Neural cell (in vitro differentiated cells): ENCODE measurements around the gene LHPP. TPM values are rescaled to one million over a fixed set of nuclear protein-coding genes. Genes with fewer than 3 reads are reported as not detected.
"Not testable (repeated sequence)": the region's sequence is repeated elsewhere in the genome, so short reads cannot be mapped to it uniquely, and the experiment has no call there.

Experiments
- H2AFZ ChIP-seq: fragments of 200-600, 300-800 bp; sonication (generic), shearing (Covaris generic); 2 replicates; pipeline ENCODE4 v1.6.0; 2014; ENCODE audit warnings: low read depth, mild to moderate bottlenecking, antibody characterized with exemption, low read length, moderate library complexity
- H3F3A ChIP-seq: fragments of 200-600 bp; shearing (Covaris generic); 2 replicates; pipeline ENCODE4 v1.6.1; 2016; ENCODE audit warnings: mild to moderate bottlenecking, moderate library complexity, mixed read lengths, antibody characterized with exemption, low read length; ENCODE audit not compliant: insufficient read depth, poor library complexity, severe bottlenecking
- H3K27ac ChIP-seq: fragments of 200-600, 300-800 bp; sonication (generic), shearing (Covaris generic); 2 replicates; pipeline ENCODE4 v1.5.1; 2014; ENCODE audit warnings: mild to moderate bottlenecking, low read length, moderate library complexity
- H3K27me3 ChIP-seq: fragments of 300-800, 200-600 bp; sonication (generic), shearing (Covaris generic); 2 replicates; pipeline ENCODE4 v1.6.0; 2014; ENCODE audit warnings: mild to moderate bottlenecking, low read depth, low read length, moderate library complexity; ENCODE audit not compliant: insufficient read depth
- H3K36me3 ChIP-seq: fragments of 300-800, 200-600 bp; sonication (generic), shearing (Covaris generic); 2 replicates; pipeline ENCODE4 v1.5.1; 2014; ENCODE audit warnings: mild to moderate bottlenecking, antibody characterized with exemption, low read length, moderate library complexity; ENCODE audit not compliant: insufficient read depth
- H3K4me2 ChIP-seq: fragments of 300-800, 200-600 bp; sonication (generic), shearing (Covaris generic); 2 replicates; pipeline ENCODE4 v1.6.0; 2014; ENCODE audit warnings: mild to moderate bottlenecking, low read length
- H3K4me3 ChIP-seq: fragments of 300-800, 200-600 bp; sonication (generic), shearing (Covaris generic); 2 replicates; pipeline ENCODE4 v1.5.1; 2014; ENCODE audit warnings: mild to moderate bottlenecking, low read length, moderate library complexity
- H3K79me2 ChIP-seq: fragments of 200-600 bp; shearing (Covaris generic); replicated peaks from 2 replicates; pipeline ENCODE4 v1.6.0; 2014; ENCODE audit warnings: mild to moderate bottlenecking, low read length, moderate library complexity; ENCODE audit not compliant: insufficient read depth
- H3K9ac ChIP-seq: fragments of 300-800, 200-600 bp; sonication (generic), shearing (Covaris generic); 2 replicates; pipeline ENCODE4 v1.6.1; 2016; ENCODE audit warnings: mild to moderate bottlenecking, low read length, mixed read lengths
- H3K9me2 ChIP-seq: fragments of 200-600 bp; shearing (Covaris generic); 2 replicates; pipeline ENCODE4 v1.6.1; 2016; ENCODE audit warnings: mild to moderate bottlenecking, low read length, mixed read lengths; ENCODE audit not compliant: insufficient read depth
- H3K9me3 ChIP-seq: fragments of 200-600, 300-800 bp; sonication (generic), shearing (Covaris generic); 2 replicates; pipeline ENCODE4 v1.6.1; 2016; ENCODE audit warnings: mild to moderate bottlenecking, mixed run types, low read length, moderate library complexity, mixed read lengths
- H4K20me1 ChIP-seq: fragments of 200-600 bp; shearing (Covaris generic); 2 replicates; pipeline ENCODE4 v1.6.1; 2016; ENCODE audit warnings: mild to moderate bottlenecking, mixed run types; ENCODE audit not compliant: insufficient read depth
- CTCF ChIP-seq: fragments of 450-650 bp; IDR thresholded peaks from 2 replicates; pipeline ENCODE4 v1.5.1; 2014; ENCODE audit warnings: antibody characterized with exemption, mild to moderate bottlenecking, moderate library complexity; ENCODE audit not compliant: poor library complexity, severe bottlenecking
- EP300 ChIP-seq: fragments of 450-650 bp; conservative IDR thresholded peaks from 2 replicates; pipeline ENCODE4 v1.6.1; 2014; ENCODE audit warnings: antibody characterized with exemption, mild to moderate bottlenecking, moderate library complexity; ENCODE audit not compliant: poor library complexity, severe bottlenecking
- EZH2 ChIP-seq: fragments of 200-600, 300-800 bp; shearing (Covaris generic), sonication (generic); IDR thresholded peaks from 2 replicates; pipeline ENCODE4 v1.6.1; 2014; ENCODE audit warnings: antibody characterized with exemption, low read length, borderline replicate concordance, mild to moderate bottlenecking; ENCODE audit not compliant: insufficient read depth, poor library complexity, severe bottlenecking
- MXI1 ChIP-seq: fragments of 450-650 bp; conservative IDR thresholded peaks from 2 replicates; pipeline ENCODE4 v1.6.1; 2014; ENCODE audit warnings: antibody characterized with exemption, mild to moderate bottlenecking; ENCODE audit not compliant: poor library complexity, severe bottlenecking
- POLR2AphosphoS5 ChIP-seq: IDR thresholded peaks from 2 replicates; pipeline ENCODE4 v1.6.1; 2012
- RAD21 ChIP-seq: fragments of 450-650 bp; conservative IDR thresholded peaks from 2 replicates; pipeline ENCODE4 v1.6.1; 2014; ENCODE audit warnings: antibody characterized with exemption, mild to moderate bottlenecking, moderate library complexity
- REST ChIP-seq: IDR thresholded peaks from 2 replicates; pipeline ENCODE4 v1.6.1; 2012; ENCODE audit warnings: borderline replicate concordance
- SMC3 ChIP-seq: fragments of 450-650 bp; conservative IDR thresholded peaks from 2 replicates; pipeline ENCODE4 v1.6.1; 2014; ENCODE audit warnings: antibody characterized with exemption, mild to moderate bottlenecking, moderate library complexity; ENCODE audit not compliant: poor library complexity
- TAF1 ChIP-seq: IDR thresholded peaks from 2 replicates; pipeline ENCODE4 v1.6.1; 2012; ENCODE audit warnings: low read depth
- polyA plus RNA-seq: library from polyadenylated mRNA; depleted of rRNA; stranded (reverse); fragments of >200 nt; gene quantifications from 2 replicates; pipeline ENCODE4 v1.2.3, GENCODE V29; 2014

The LHPP gene
- polyA plus RNA-seq, 1 donor from 2014 or later: 16.0 TPM

GRCh38 chr10:124441694-124442093 lies 19.9 kb upstream of the LHPP start:
- not testable (repeated sequence) for H3K9ac ChIP-seq, H2AFZ ChIP-seq, H3K27ac ChIP-seq, H3F3A ChIP-seq, H3K79me2 ChIP-seq, H3K9me2 ChIP-seq, H3K4me3 ChIP-seq, H3K36me3 ChIP-seq, H4K20me1 ChIP-seq, H3K9me3 ChIP-seq, H3K4me2 ChIP-seq
- H3K27me3 ChIP-seq: peaks cover 33% of the 10 kb centered on the region

- TF ChIP-seq RAD21 (no peak), CTCF (no peak), EP300 (no peak), MXI1 (no peak), EZH2 (no peak), TAF1 (no peak)
- Histone ChIP-seq H3F3A (no peaks in the 10 kb centered on the region), H2AFZ (no peak overlapping the region), H3K36me3 (no peaks in the 10 kb centered on the region), H3K27ac (no peak overlapping the region), H4K20me1 (no peaks in the 10 kb centered on the region), H3K79me2 (no peaks in the 10 kb centered on the region), H3K4me3 (peak overlapping the region; percentile 63), H3K9me2 (no peaks in the 10 kb centered on the region), H3K4me2 (no peak overlapping the region), H3K9me3 (no peaks in the 10 kb centered on the region), H3K27me3 (peaks cover 86% of the 10 kb centered on the region), H3K9ac (peak overlapping the region; percentile 43)
These were observed 14.5 kb upstream of the LHPP start for GRCh38 chr10:124446830-124447750.

DNA sequence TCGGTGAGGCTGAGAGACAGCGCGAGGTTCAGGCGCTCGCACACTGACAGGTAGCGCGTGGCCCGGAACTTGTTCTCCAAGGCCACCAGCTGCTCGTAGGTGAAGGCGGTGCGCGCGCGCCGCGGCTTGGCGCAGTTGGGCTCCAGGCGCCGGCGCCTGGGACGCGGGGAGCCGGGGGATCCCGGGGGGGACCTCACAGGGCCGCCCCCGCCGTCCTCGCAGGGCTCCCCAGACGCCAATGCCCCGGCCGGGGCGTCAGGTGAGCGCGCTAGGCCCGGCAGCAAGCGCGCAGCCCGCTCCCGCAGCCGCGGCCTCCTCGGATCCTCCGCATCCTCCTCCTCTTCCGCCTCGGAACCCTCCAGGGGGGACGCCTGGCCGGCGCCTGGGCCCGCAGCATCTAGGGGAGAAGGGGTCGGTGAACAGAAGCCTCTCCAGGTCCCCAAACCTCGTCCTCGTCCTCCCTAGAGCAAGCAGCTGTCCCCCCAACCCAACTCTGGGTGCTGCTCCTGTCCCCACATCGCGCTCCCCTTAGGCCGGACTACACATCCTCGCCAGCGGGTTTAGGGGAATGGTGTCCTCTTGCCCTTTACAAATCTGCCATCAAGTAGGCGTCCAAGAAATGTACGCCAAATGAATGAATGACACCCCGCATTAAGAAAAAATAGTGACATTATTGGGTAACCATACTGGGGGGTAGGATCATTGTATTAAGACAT lies 13.7 kb upstream of the LHPP start:
- Histone ChIP-seq H3K79me2 (no peaks in the 10 kb centered on the region), H3K27ac (no peak overlapping the region), H3K9me2 (no peaks in the 10 kb centered on the region), H3K9ac (peak overlapping the region; percentile 43), H3F3A (no peaks in the 10 kb centered on the region), H3K36me3 (no peaks in the 10 kb centered on the region), H3K4me3 (peak overlapping the region; percentile 63), H2AFZ (no peak overlapping the region), H3K27me3 (peaks cover 91% of the 10 kb centered on the region), H4K20me1 (no peaks in the 10 kb centered on the region), H3K9me3 (no peaks in the 10 kb centered on the region), H3K4me2 (peak overlapping the region; percentile 35)
- TF ChIP-seq EP300: no peak
- TF ChIP-seq CTCF: no peak
- peak; percentile 13 for TF ChIP-seq EZH2
- no peak for TF ChIP-seq RAD21
- TF ChIP-seq POLR2AphosphoS5: no peak
- TF ChIP-seq SMC3: no peak
- no peak for TF ChIP-seq REST
- TF ChIP-seq MXI1: peak; percentile 55
- no peak for TF ChIP-seq TAF1
